ENCODE results near the gene NLGN2. TPM values are rescaled to one million over a fixed set of nuclear protein-coding genes. Genes with fewer than 3 reads are reported as not detected.

Gene NLGN2
- polyA plus RNA-seq, 3 donors: 0.55 TPM; not detected in 2

GRCh38 chr17:7423679-7424078 lies 16.0 kb downstream of the NLGN2 start:
- Mint-ChIP-seq H3K36me3 (no peaks in the 10 kb centered on the region), H3K27me3 (ENCODE audit: low read depth in 3 of 3) (peaks cover 2 to 5% (median 2%) of the 10 kb centered on the region in 3 donors)

GRCh38 chr17:7425316-7425715 lies 17.7 kb downstream of the NLGN2 start, which contains the start of gene SPEM2:
Gene SPEM2, plus strand, starts transcription at chr17:7425616. Its CDS starts 73 bp downstream, at chr17:7425689.
- Histone ChIP-seq H3K9me3 (replicated peaks in 1 of 2; ENCODE audit: control insufficient read depth in 1 of 2, insufficient read depth in 1 of 2, low read length in 2 of 2) (no peaks in the 10 kb centered on the region), H3K27ac (ENCODE audit: low read depth in 1 of 2, low read length in 2 of 2) (no peak within 1 kb of the TSS), H3K4me1 (ENCODE audit: control insufficient read depth in 1 of 2, insufficient read depth in 2 of 2, low read length in 2 of 2) (no peaks in the 10 kb centered on the region), H3K4me3 (replicated peaks in 1 of 3; ENCODE audit: low read depth in 2 of 3, low read length in 3 of 3) (no peak within 1 kb of the TSS), H3K36me3 (replicated peaks in 1 of 2; ENCODE audit: control insufficient read depth in 1 of 2, insufficient read depth in 2 of 2, low read length in 2 of 2) (no peaks in the 10 kb centered on the region), H3K27me3 (ENCODE audit: control insufficient read depth in 2 of 2, insufficient read depth in 2 of 2, low read length in 2 of 2) (no peaks in the 10 kb centered on the region), H3K79me2 (ENCODE audit: insufficient read depth, low read length) (no peaks in the 10 kb centered on the region), H3K9ac (ENCODE audit: insufficient read depth, low read length, poor library complexity, severe bottlenecking) (no peak within 1 kb of the TSS), H4K20me1 (ENCODE audit: insufficient read depth, low read length) (no peaks in the 10 kb centered on the region), H2AFZ (ENCODE audit: insufficient read depth, low read depth, low read length, poor library complexity, severe bottlenecking) (no peak within 1 kb of the TSS), H3K4me2 (replicated peaks; ENCODE audit: extremely low read depth, low read length, poor library complexity, severe bottlenecking) (no peak within 1 kb of the TSS)
- peaks cover 0 to 5% (median 2%) of the 10 kb centered on the region in 3 donors for H3K27me3 Mint-ChIP-seq (ENCODE audit: low read depth in 3 of 3)
- H3K36me3 Mint-ChIP-seq: no peaks in the 10 kb centered on the region
- DNase-seq: no peak
- intact Hi-C loops (cut with micrococcal nuclease): no loop called here
- TF ChIP-seq CTCF (IDR thresholded peaks at IDR 0.05): no peak
- no peaks in the 10 kb centered on the region for H3K4me1 Mint-ChIP-seq
- H3K27ac Mint-ChIP-seq: peak within 1 kb of the TSS in 2 of 7 donors; percentile 27 to 50
- H3K9me3 Mint-ChIP-seq: no peaks in the 10 kb centered on the region
- 86% methylated on average over 1 of the region's 7 CpGs for WGBS (ENCODE audit: insufficient coverage)
- no peak within 1 kb of the TSS for H3K4me3 Mint-ChIP-seq

More at GRCh38 chr17:7423679-7424078, 16.0 kb downstream of the NLGN2 start:
- Mint-ChIP-seq H3K27ac (peak overlapping the region in 1 of 7 donors; percentile 45), H3K4me3 (peak overlapping the region in 1 of 2 donors; percentile 16), H3K4me1 (no peaks in the 10 kb centered on the region), H3K9me3 (no peaks in the 10 kb centered on the region)
- WGBS (ENCODE audit: insufficient coverage): 98% methylated on average over 3 of the region's 4 CpGs
- no peaks in the 10 kb centered on the region for H3K4me1 ChIP-seq (ENCODE audit: control insufficient read depth in 1 of 2, insufficient read depth in 2 of 2, low read length in 2 of 2)
- no peaks in the 10 kb centered on the region for H3K27me3 ChIP-seq (ENCODE audit: control insufficient read depth in 2 of 2, insufficient read depth in 2 of 2, low read length in 2 of 2)
- H3K36me3 ChIP-seq (replicated peaks in 1 of 2; ENCODE audit: control insufficient read depth in 1 of 2, insufficient read depth in 2 of 2, low read length in 2 of 2): no peaks in the 10 kb centered on the region
- no peak for DNase-seq
- no peak overlapping the region for H3K27ac ChIP-seq (ENCODE audit: low read depth in 1 of 2, low read length in 2 of 2)
- intact Hi-C loops (cut with micrococcal nuclease): no loop called here
- H3K4me2 ChIP-seq (replicated peaks; ENCODE audit: extremely low read depth, low read length, poor library complexity, severe bottlenecking): no peak overlapping the region
- no peak overlapping the region for H2AFZ ChIP-seq (ENCODE audit: insufficient read depth, low read depth, low read length, poor library complexity, severe bottlenecking)
- no peak overlapping the region for H3K9ac ChIP-seq (ENCODE audit: insufficient read depth, low read length, poor library complexity, severe bottlenecking)
- H3K4me3 ChIP-seq (replicated peaks in 1 of 3; ENCODE audit: low read depth in 2 of 3, low read length in 3 of 3): no peak overlapping the region
- no peaks in the 10 kb centered on the region for H4K20me1 ChIP-seq (ENCODE audit: insufficient read depth, low read length)
- H3K79me2 ChIP-seq (ENCODE audit: insufficient read depth, low read length): no peaks in the 10 kb centered on the region
- no peaks in the 10 kb centered on the region for H3K9me3 ChIP-seq (replicated peaks in 1 of 2; ENCODE audit: control insufficient read depth in 1 of 2, insufficient read depth in 1 of 2, low read length in 2 of 2)
- no peak for TF ChIP-seq CTCF (IDR thresholded peaks at IDR 0.05)
